Erythroblast (primary cell): Measurements from ENCODE around the gene PXMP4.

Experiments
- GATA1 ChIP-seq: IDR thresholded peaks from 2 replicates; pipeline ENCODE4 v1.6.1; 2011; ENCODE audit warnings: low read depth, mild to moderate bottlenecking, control low read depth, low read length, moderate library complexity
- POLR2A ChIP-seq: IDR thresholded peaks from 2 replicates; pipeline ENCODE4 v1.6.1; 2011; ENCODE audit warnings: mild to moderate bottlenecking, low read length

- TF ChIP-seq POLR2A (no peak), GATA1 (no peak)
These were observed 23.7 kb downstream of the PXMP4 start for GRCh38 chr20:33696448-33696847.
